H1 (cell line): ENCODE results near the gene SLMAP.

Experiments
- ATF3 ChIP-seq: IDR thresholded peaks from 2 replicates; pipeline ENCODE4 v1.6.1; 2011; ENCODE audit warnings: low read depth, mild to moderate bottlenecking, low read length; ENCODE audit not compliant: insufficient read depth
- CHD7 ChIP-seq: fragments of 300-600 bp; sonication (generic); IDR thresholded peaks from 2 replicates; pipeline ENCODE4 v1.7.1; 2012; ENCODE audit warnings: low read length, moderate library complexity, mild to moderate bottlenecking, inconsistent platforms; ENCODE audit not compliant: insufficient replicate concordance
- HDAC2 ChIP-seq, 2 experiments: fragments of 300-600 bp in 1 of 2; sonication (generic) in 1 of 2; IDR thresholded peaks; 2 replicates each; pipeline ENCODE4 v1.6.1; 2011 to 2012; ENCODE audit warnings: low read depth in 2 of 2, low read length in 2 of 2, mild to moderate bottlenecking in 2 of 2, moderate library complexity in 2 of 2, borderline replicate concordance in 1 of 2, inconsistent platforms in 1 of 2
- POLR2A ChIP-seq, 2 experiments: IDR thresholded peaks; 1 replicate in 1 of 2; 2 replicates in 1 of 2; pipeline ENCODE4 v1.6.1; 2011; ENCODE audit warnings: low read depth in 2 of 2, low read length in 2 of 2, mild to moderate bottlenecking in 2 of 2; ENCODE audit errors: control extremely low read depth in 1 of 2
- SIN3A ChIP-seq, 2 experiments: IDR thresholded peaks in 1 of 2; conservative IDR thresholded peaks in 1 of 2; 2 replicates each; pipeline ENCODE4 v1.6.1; 2011 to 2012; ENCODE audit warnings: low read length in 2 of 2, improper control_type of control experiment in 1 of 2, low read depth in 1 of 2, mild to moderate bottlenecking in 1 of 2
- SP1 ChIP-seq: IDR thresholded peaks from 2 replicates; pipeline ENCODE4 v1.6.1; 2011; ENCODE audit warnings: low read depth, low read length
- SP2 ChIP-seq: IDR thresholded peaks from 2 replicates; pipeline ENCODE4 v1.6.1; 2012; ENCODE audit warnings: mild to moderate bottlenecking, low read length, inconsistent platforms
- SUZ12 ChIP-seq: fragments of 200-600 bp; sonication (generic); IDR thresholded peaks from 2 replicates; pipeline ENCODE4 v1.6.1; 2012; ENCODE audit warnings: mild to moderate bottlenecking, inconsistent platforms, low read length, moderate library complexity, mixed read lengths
- TEAD4 ChIP-seq: IDR thresholded peaks from 2 replicates; pipeline ENCODE4 v1.6.1; 2012; ENCODE audit warnings: low read depth, low read length, inconsistent platforms, mixed read lengths
- TF ChIP-seq, protein P1 (sequence below), 3 experiments: IDR thresholded peaks; 1 replicate in 2 of 3; 2 replicates in 1 of 3; pipeline versions ENCODE4 v1.5.1 to v1.6.1; 2011; ENCODE audit warnings: low read length in 3 of 3, mild to moderate bottlenecking in 3 of 3, inconsistent platforms in 2 of 3, low read depth in 1 of 3, moderate library complexity in 1 of 3; ENCODE audit not compliant: insufficient read depth in 1 of 3; ENCODE audit errors: control extremely low read depth in 1 of 3

- no peak for TF ChIP-seq HDAC2 (IDR thresholded peaks at IDR 0.05; ENCODE audit: borderline replicate concordance in 1 of 2, low read depth in 2 of 2, low read length in 2 of 2)
- TF ChIP-seq, protein P1, sequence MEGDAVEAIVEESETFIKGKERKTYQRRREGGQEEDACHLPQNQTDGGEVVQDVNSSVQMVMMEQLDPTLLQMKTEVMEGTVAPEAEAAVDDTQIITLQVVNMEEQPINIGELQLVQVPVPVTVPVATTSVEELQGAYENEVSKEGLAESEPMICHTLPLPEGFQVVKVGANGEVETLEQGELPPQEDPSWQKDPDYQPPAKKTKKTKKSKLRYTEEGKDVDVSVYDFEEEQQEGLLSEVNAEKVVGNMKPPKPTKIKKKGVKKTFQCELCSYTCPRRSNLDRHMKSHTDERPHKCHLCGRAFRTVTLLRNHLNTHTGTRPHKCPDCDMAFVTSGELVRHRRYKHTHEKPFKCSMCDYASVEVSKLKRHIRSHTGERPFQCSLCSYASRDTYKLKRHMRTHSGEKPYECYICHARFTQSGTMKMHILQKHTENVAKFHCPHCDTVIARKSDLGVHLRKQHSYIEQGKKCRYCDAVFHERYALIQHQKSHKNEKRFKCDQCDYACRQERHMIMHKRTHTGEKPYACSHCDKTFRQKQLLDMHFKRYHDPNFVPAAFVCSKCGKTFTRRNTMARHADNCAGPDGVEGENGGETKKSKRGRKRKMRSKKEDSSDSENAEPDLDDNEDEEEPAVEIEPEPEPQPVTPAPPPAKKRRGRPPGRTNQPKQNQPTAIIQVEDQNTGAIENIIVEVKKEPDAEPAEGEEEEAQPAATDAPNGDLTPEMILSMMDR (IDR thresholded peaks at IDR 0.05; ENCODE audit: control extremely low read depth in 1 of 3, insufficient read depth in 1 of 3, low read depth in 1 of 3, low read length in 3 of 3) = no peak
- no peak for TF ChIP-seq SIN3A (conservative IDR thresholded peaks at IDR 0.05 in 1 of 2, IDR thresholded peaks at IDR 0.05 in 1 of 2; ENCODE audit: low read depth in 1 of 2, low read length in 2 of 2)
- TF ChIP-seq SUZ12 = no peak
- TF ChIP-seq POLR2A (IDR thresholded peaks at IDR 0.05; ENCODE audit: control extremely low read depth in 1 of 2, low read depth in 2 of 2, low read length in 2 of 2) = no peak
- no peak for TF ChIP-seq SP1
- no peak for TF ChIP-seq CHD7
- TF ChIP-seq ATF3 = no peak
- TF ChIP-seq SP2 = no peak
- TF ChIP-seq TEAD4 = no peak
Observed at GRCh38 chr3:57951066-57951882, 195.2 kb downstream of the SLMAP start.
